Psoas muscle (tissue), 8 donors: ENCODE measurements around the gene NPFFR2. TPM values are rescaled to one million over a fixed set of nuclear protein-coding genes. Genes with fewer than 3 reads are reported as not detected.
"Not testable (repeated sequence)": the region's sequence is repeated elsewhere in the genome, so short reads cannot be mapped to it uniquely, and the experiment has no call there.

Experiments
- ATAC-seq, 4 donors: fragments of 200-7000 bp; cut with Tn5 transposase; one replicate each; pipeline ENCODE4 v1.9.1; 2020; ENCODE audit warnings: moderate library complexity in 3 of 4, mild to moderate bottlenecking in 2 of 4
- DNase-seq, 2 donors: peaks; one replicate each; pipeline ENCODE4 v3.0.0-alpha.2; 2020
- H3K27ac ChIP-seq: fragments of 200-600 bp; one replicate; pipeline ENCODE4 v1.8.0; 2022
- H3K27me3 ChIP-seq, 3 donors: fragments of 200-600 bp in 1 of 3; one replicate each; pipeline versions ENCODE4 v1.6.1 to v1.8.0; 2013 to 2022; ENCODE audit warnings: low read length in 2 of 3, mild to moderate bottlenecking in 2 of 3, moderate library complexity in 1 of 3; ENCODE audit not compliant: insufficient read depth in 3 of 3
- H3K36me3 ChIP-seq, 2 donors: fragments of 200-600 bp in 1 of 2; one replicate each; pipeline versions ENCODE4 v1.6.1 to v1.8.0; 2013 to 2022; ENCODE audit warnings: low read depth in 1 of 2, mild to moderate bottlenecking in 1 of 2, moderate library complexity in 1 of 2; ENCODE audit not compliant: insufficient read depth in 1 of 2
- H3K4me1 ChIP-seq: fragments of 200-600 bp; one replicate; pipeline ENCODE4 v1.8.0; 2022
- H3K4me3 ChIP-seq: fragments of 200-600 bp; one replicate; pipeline ENCODE4 v1.8.0; 2022; ENCODE audit warnings: mild to moderate bottlenecking
- H3K9me3 ChIP-seq: fragments of 200-600 bp; one replicate; pipeline ENCODE4 v1.8.0; 2022
- CTCF ChIP-seq: fragments of 200-600 bp; IDR thresholded peaks from one replicate; pipeline ENCODE4 v1.8.0; 2022; ENCODE audit warnings: antibody characterized with exemption
- WGBS, 3 donors: extraction: QIAGEN DNeasy Blood & Tissue Kit; methylation state at CpG; one replicate each; pipeline versions ENCODE4 v1.1.6 to v1.1.7; 2013; 5-methylcytosine and 5-hydroxymethylcytosine counted together
- intact Hi-C, 2 donors: fragments of 100-400 bp; cut with DNase I; formaldehyde crosslinking; loops; one replicate each; pipeline versions ENCODE4 v1.11.0 to v1.14.2; 2022
- polyA plus RNA-seq, 3 donors: library from polyadenylated mRNA; stranded (reverse); fragments of 200-250 nt; gene quantifications; one replicate each; pipeline ENCODE4 v1.2.3, GENCODE V29; 2013
- total RNA-seq, 4 donors: library from RNA; stranded (reverse); fragmentation: NEBNext Ultra II Directional in 2 of 4; extraction: Animal tissue kit (Norgen Biotek cat#: 25700) in 2 of 4; gene quantifications; one replicate each; pipeline versions ENCODE4 v1.2.1 to v1.2.4, GENCODE V29; 2021 to 2023
- donor health status: healthy with polysubstance abuse.
- donor health status: DM: no; HTN: no; CAD: no; lungs with moderate emphysema.
- donor health status: Bipolar disorder and iron deficiency.
- donor health status: healthy.
- donor health status: DM: yes; HTN: yes; CAD: no.
- donor health status: DM: no; HTN: no; CAD: no.
- donor health status: DM: no; HTN: no; CAD: no.
- donor health status: DM: yes; HTN: yes; CAD: no.

The NPFFR2 gene
- total and polyA plus RNA-seq, 7 donors, result not detected

DNA sequence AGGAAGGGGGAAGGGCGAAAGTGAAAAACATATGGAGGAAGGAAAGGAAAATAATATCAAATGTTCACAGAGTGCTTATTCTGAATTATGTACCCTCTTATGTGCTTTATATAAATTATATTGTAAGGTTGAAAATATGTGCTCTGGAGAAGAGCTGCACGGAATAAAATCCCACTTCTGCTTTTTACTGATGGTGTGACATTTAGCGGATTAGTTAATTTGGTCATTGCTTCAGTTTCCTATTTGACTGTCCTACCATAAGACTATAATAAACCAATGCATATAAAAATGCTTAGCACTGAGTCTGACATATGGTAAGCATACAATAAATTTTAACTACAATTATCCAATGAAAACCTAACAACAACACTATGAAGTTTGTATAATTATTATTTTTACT lies 86.2 kb downstream of the NPFFR2 start:
- intact Hi-C loops, result no loop called here
- 83 to 87% (median 84%) methylated on average over 3 of the region's 3 CpGs for WGBS, 3 donors
- Histone ChIP-seq H3K27me3 (no peaks in the 10 kb centered on the region), H3K9me3 (no peaks in the 10 kb centered on the region), H3K27ac (no peak overlapping the region), H3K36me3 (no peaks in the 10 kb centered on the region), H3K4me1 (no peaks in the 10 kb centered on the region), H3K4me3 (no peak overlapping the region)
- no peak for ATAC-seq
- no peak for TF ChIP-seq CTCF
- no peak for DNase-seq

GRCh38 chr4:72119946-72120345 lies 88.1 kb downstream of the NPFFR2 start:
- DNase-seq, result no peak
- WGBS, 3 donors, result 45 to 49% (median 47%) methylated on average over 3 of the region's 3 CpGs
- no peak for TF ChIP-seq CTCF
- no peak for ATAC-seq
- Histone ChIP-seq H3K27ac (no peak overlapping the region), H3K36me3 (no peaks in the 10 kb centered on the region), H3K4me1 (no peaks in the 10 kb centered on the region), H3K4me3 (no peak overlapping the region), H3K9me3 (no peaks in the 10 kb centered on the region), H3K27me3 (no peaks in the 10 kb centered on the region)
- intact Hi-C loops, result no loop called here

GRCh38 chr4:72128741-72129140 lies 96.9 kb downstream of the NPFFR2 start:
- DNase-seq, result no peak
- no peak for ATAC-seq

DNA sequence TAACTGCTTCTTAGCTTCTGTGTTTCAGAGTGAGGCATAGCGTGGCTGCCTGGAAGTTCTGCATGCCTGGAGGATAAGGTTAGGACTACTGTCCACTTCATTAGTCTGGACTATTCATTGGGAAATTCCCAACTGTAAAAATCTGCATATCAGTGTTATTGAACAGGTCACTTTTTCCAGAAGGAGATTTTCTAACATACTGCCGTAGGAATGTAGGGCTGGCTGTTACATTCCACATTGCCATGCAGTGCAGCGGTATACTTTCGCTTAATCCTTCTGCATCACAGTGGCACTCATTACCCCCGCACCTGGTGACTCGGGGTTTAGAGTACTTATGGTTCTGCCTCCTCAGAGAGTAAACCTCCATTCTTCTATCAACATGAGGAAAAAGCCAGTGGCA lies 104.6 kb downstream of the NPFFR2 start:
- Histone ChIP-seq H3K27me3 (no peaks in the 10 kb centered on the region), H3K4me3 (no peak overlapping the region), H3K9me3 (no peaks in the 10 kb centered on the region), H3K36me3 (no peaks in the 10 kb centered on the region), H3K27ac (no peak overlapping the region), H3K4me1 (no peaks in the 10 kb centered on the region)
- TF ChIP-seq CTCF, result no peak
- no peak for ATAC-seq
- DNase-seq, result no peak
- 77 to 79% (median 77%) methylated on average over 6 of the region's 6 CpGs for WGBS, 3 donors
- intact Hi-C loops, result no loop called here

More at GRCh38 chr4:72128741-72129140, 96.9 kb downstream of the NPFFR2 start:
- no peak for TF ChIP-seq CTCF
- Histone ChIP-seq H3K9me3 (no peaks in the 10 kb centered on the region), H3K27me3 (no peaks in the 10 kb centered on the region), H3K4me3 (no peak overlapping the region), H3K27ac (no peak overlapping the region), H3K4me1 (no peaks in the 10 kb centered on the region), H3K36me3 (no peaks in the 10 kb centered on the region)
- intact Hi-C loops, result no loop called here

GRCh38 chr4:72139997-72140396 lies 108.2 kb downstream of the NPFFR2 start:
- H3K4me3 ChIP-seq, ATAC-seq, H3K27ac ChIP-seq, intact Hi-C loops, H3K4me1 ChIP-seq, H3K36me3 ChIP-seq, H3K9me3 ChIP-seq, DNase-seq, H3K27me3 ChIP-seq: not testable (repeated sequence)
- 54 to 57% (median 56%) methylated on average over 2 of the region's 2 CpGs for whole genome bisulfite sequencing, 3 donors
